LHCN-M2 (cell line): ENCODE measurements around the gene MLYCD. TPM values are rescaled to one million over a fixed set of nuclear protein-coding genes. Genes with fewer than 3 reads are reported as not detected.

Source experiments
- DNase-seq: peaks from one replicate; pipeline ENCODE4 v3.0.0-alpha.2; 2012; ENCODE audit warnings: low read depth
- total RNA-seq: library from RNA; depleted of rRNA; stranded (reverse); fragments of >200 nt; gene quantifications from 2 replicates; pipeline ENCODE4 v1.2.3, GENCODE V29; 2014; rRNA removed

The MLYCD gene
- total RNA-seq, 1 experiment from 2014 or later: 2.7 TPM

DNA sequence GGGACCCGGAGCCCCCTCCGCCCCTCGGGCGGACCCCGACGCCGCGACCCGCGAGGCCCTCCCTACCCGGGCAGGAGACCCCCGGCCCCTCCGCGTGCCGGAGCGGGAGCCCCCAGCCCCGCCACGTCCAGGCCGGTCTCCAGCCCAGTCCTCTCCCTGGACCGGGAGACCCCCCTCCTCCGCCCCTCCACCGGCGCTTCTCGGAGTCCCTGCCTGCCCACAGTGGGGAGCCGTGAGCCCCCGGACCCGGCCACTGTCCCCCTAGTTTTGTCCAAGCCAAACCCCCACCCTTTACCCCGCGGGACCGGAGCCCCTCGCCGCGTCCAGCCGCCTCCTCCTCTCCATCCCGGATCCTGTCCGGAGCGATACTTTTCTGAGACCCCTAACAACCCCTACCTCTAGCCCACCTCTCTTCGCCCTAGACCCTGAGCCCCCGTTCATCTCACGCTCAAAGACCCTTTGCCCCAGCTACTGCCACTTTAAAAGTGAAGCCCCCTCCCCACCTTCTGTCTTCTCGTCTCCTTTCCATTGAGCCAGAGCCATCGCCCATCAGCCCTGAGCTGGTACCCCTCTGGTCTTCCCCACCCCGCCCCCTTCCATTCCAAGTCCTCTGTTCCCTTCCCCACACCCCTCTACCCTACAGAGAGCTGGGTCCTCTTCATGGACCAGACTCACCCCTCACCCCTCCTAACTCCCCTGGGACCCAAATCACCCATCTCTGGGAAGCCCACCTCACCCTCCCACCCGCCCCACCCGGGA is 70.2 kb downstream of the MLYCD start:
- DNase-seq: no peak

DNA sequence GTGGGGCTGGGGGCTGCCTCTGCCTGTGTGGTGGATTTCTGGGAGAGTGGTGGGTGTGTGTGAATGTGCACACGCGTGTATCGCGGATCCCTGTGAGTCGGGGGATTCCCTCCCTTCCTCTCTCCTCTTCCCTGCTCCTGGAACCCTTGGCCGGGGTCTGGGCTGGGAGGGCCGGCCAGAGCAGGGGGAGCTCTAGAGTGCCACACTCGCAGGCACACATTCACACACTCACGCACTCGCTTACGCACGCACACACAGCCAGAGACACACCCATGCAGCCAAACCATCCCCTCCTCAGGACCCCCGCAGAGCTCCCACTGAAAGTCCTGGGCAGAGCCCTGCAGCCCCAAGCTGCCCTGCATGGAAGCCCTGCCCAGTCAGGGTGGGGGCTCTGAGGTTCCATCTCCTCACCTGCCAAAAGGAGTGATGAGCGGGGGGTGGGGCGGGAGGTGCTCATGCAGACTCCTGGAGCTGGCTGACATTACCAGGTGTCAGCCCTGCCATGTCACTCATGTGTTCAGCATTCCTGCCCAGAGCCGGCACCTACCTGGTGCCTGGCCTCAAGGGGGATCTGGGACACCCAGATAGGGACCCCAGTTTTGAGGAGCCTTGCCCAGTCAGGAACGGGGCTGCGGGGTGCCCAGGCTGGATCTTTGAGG is 71.0 kb downstream of the MLYCD start:
- no peak for DNase-seq

DNA sequence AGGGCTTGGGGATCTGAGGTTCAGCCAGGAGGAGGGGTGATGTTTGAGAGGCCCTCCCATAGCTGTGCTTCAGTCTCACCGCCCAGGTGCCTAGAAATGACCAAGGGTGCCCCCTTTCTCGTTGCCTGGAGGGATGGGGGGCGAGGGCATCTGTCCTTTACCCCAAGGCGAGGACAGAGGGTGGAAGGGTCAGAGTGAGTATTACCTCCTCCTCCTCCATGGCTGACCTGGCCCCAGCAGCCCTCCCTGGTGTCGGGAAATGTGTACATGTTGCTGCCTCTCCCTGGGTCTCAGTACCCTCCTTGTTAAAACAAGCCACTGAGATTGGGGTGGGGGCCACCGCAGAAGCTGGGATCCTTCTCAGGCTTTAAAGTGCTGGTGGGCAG is 71.5 kb downstream of the MLYCD start:
- no peak for DNase-seq

DNA sequence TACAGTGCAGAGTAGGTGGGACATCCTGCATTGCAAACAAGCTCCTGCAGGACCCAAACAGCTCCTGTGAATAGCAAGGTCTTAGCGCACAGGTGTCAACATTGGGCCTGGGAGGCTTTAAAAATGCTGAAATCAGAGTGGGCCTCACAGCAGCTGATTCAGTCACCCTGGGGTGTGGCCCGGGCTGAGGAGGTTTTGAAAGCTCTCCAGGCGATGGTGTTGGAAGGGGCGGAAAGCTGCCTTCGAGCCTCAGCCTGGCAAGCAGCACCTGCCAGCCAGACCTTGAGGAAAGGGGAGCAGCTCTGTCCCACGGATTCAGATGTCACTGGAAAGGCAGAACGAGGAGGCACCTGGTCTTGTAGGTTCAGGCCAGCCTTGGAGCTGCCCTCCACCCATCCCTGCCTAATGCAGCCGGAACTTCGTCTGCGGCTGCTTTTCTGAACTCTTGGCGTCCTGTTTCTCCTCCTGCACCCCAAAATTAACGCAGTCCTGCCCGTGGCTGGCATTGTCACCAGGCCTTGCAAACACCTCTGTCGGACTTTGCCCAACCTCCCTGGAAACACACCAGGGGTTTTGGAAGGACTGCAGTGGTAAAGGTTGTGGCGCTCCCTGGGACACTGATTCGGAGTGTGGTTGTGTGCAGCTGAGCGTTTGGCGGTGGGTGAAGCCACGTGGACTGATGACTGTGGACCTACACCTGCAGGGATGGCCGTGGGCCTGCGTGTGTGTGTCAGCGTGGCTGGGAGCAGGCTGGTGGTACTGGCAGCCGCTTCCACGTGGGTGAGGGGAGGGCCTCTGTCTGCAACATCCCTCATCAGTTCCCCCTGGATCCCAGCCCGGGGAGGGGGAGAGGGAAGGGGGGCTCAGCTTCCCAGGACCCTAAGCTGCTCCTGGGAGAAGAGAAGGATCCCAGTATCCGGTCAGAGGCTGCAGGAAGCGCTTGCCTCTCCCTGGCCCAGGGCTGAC is 72.5 kb downstream of the MLYCD start:
- DNase-seq: no peak

DNA sequence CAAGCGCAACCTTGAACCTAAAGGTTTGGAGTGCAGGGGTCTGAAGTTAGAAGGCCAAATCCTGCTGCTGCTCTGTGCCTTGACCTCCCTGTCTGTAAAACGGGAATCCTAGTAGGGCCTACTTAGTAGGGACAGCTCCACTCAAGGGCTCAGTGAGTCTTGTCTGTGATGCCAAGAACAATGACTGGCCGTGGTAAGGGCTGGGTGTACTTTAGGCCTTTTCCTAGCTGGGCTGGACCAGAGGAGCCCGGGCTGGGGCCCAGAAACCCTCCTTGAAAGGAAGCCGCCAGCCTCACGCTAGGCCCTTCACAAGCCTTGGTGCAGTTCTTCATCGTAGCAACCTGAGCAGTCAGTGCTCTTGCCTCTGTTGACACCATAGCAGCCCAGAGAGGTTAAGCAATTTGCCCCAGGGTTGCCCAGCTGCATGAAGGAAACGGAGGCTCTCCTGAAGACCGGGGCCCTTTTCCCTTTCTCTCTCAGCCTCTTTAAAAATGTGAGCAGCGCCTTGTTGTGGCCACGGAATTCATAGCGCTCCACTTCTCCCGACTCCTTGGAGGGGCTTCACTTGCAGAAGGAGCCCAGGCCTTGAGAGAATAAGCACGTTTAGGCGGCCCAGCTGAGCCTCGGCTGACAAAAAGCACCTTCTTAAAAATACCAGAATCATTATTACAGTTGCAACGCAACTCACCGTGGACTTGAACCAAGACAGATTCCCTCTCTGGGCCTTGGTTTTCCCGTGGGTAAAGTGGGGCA is 73.5 kb downstream of the MLYCD start:
- DNase-seq: no peak

DNA sequence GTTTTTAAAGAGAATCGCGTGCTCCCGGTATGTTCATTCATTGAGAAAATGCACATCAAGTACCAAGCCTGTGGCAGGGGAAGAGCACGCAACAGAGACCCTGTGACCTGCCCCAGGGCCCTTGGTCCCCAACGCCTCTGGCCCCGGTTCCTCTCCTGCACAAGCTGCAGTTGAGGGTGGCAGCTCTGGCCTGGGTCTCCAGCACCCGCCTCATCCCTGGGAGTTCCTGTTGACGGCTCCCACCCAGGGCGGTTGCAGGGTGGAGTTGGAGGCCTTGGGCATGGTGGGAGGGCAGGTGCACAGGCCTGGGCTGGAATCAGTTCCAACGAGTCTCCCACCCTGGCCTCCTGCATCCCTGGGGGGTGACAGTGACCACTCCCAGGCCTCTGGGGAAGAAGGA is 74.2 kb downstream of the MLYCD start:
- DNase-seq: no peak

DNA sequence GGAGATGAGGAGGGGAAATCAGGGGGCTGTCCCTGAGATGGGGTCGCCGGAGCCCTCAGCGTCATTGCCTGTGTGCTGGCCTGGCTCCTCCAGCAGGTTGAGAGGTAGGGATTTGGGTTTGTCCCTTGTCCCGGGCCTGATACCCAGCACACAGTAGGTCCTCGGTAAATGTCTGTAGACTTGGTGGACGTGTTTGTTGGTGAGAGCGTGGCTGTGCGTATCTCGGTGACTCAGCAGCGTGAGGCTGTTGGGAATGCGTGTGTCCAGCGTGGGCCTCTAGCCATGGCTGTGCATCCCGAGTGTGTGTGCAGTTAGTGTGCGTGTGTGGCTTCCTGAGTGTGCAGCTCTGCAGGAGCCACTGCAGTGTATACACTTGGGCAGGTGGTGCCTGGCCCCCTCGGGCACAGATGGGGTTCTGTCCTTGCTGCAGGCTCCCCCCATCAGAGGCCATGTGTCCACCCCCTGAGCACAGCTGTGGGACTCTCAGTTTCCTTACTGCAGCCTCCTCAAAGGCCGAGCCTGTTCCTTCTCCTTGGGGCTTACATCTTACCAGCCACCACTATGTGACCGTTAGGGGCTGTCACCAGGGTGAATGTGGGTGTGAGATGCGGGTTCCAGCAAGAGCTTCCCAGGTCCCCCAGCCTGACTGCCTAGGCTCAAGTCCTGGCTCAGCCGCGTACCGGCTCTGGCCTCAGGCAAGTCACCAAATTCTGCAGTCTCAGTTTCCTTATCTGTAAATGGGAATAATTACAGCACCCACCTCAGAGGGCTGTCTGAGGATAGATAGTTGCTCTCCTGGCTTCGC is 74.9 kb downstream of the MLYCD start:
- no peak for DNase-seq

DNA sequence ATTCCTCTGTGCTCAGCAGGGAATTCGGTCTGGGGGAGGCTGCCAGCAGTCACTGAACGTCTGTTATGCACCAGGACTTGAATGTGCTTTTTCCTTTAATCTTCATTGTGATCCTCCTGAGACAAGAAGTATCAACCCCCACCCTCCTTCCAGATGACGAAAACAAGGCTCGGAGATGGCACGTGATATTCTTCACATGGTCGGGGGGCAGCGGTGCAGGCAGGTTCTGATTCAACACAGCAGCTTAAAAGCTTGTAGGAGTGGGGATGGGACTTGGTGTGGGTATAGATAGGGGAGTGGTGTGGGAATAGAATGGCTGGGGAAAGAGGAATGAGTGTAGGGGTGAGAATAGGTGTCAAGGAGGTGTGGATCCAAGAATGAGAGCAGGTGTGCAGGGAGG is 75.6 kb downstream of the MLYCD start:
- no peak for DNase-seq

DNA sequence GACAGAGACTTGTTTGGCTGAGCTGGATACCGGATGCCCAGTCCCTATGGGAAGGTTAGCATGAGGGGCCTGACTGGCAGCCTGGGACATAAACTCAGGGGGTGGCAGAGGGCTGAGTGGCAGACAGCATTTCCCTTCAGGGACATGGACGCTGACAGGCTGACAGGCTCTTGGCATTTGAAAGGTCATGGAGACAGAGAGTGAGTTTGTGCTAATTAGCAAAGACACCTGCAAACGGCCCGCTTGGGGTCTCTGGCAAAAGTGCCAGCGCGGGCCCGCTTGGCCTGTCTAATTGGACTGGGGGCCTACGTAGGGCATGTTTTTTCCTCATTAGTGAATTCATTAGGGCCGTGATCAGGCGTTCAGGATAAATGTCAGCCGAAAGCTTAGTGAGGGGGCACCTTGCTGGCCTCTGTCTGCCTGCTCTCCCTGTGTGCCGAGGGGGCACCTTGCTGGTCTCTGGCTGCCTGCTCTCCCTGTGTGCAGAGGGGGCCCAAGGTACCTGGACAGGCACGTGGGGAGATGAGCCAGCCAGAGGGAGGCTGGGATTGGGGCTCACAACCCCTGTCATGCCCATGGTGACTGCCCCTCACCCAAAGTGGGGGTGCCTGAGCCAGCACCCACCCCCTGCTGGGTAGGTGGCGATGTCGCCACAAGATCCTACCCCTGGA is 76.8 kb downstream of the MLYCD start:
- no peak for DNase-seq

Other genes with a start within 250 kb of the MLYCD start
- gene HSBP1, start 91.1 kb upstream of the MLYCD start, total RNA-seq: 20.1 and 25.7 TPM in 2 replicates
- 5.8 and 6.5 TPM in 2 replicates for gene OSGIN1, start 54.1 kb downstream of the MLYCD start, total RNA-seq
- not detected in 2 replicates for gene NECAB2, start 69.1 kb downstream of the MLYCD start, total RNA-seq
- gene SLC38A8, start 143.7 kb downstream of the MLYCD start, total RNA-seq: not detected in 2 replicates
- gene MBTPS1, start 217.8 kb downstream of the MLYCD start, total RNA-seq: 47.1 and 48.8 TPM in 2 replicates
- gene HSDL1, start 246.1 kb downstream of the MLYCD start, total RNA-seq: 34.4 and 36.3 TPM in 2 replicates
- 0.06 TPM in 1 of 2 replicates, not detected in the other for gene DNAAF1, start 246.2 kb downstream of the MLYCD start, total RNA-seq